HEK293 (cell line): ENCODE results near the gene CDO1.

Experiments used
- CTCF ChIP-seq: fragments of 450-650 bp; formaldehyde crosslinking; IDR thresholded peaks from 2 replicates; pipeline ENCODE4 v1.5.1; 2016; ENCODE audit warnings: missing biosample characterization, missing genetic modification characterization
- GLIS1 ChIP-seq: fragments of 450-650 bp; formaldehyde crosslinking; IDR thresholded peaks from 2 replicates; pipeline ENCODE4 v1.5.1; 2016; ENCODE audit warnings: missing biosample characterization, missing genetic modification characterization
- HOXA7 ChIP-seq: sonication (generic); formaldehyde crosslinking; IDR thresholded peaks from 2 replicates; pipeline ENCODE4 v1.8.1; 2022; ENCODE audit warnings: missing genetic modification reagents, borderline replicate concordance
- KLF16 ChIP-seq: fragments of 450-650 bp; formaldehyde crosslinking; IDR thresholded peaks from 2 replicates; pipeline ENCODE4 v1.5.1; 2017; ENCODE audit warnings: missing biosample characterization, missing genetic modification characterization
- RBAK ChIP-seq: fragments of 450-650 bp; formaldehyde crosslinking; IDR thresholded peaks from 2 replicates; pipeline ENCODE4 v1.5.1; 2016; ENCODE audit warnings: missing biosample characterization, missing genetic modification characterization
- ZBTB20 ChIP-seq: fragments of 450-650 bp; formaldehyde crosslinking; IDR thresholded peaks from 2 replicates; pipeline ENCODE4 v1.5.1; 2016; ENCODE audit warnings: missing biosample characterization, missing genetic modification characterization
- ZNF133 ChIP-seq: fragments of 450-650 bp; formaldehyde crosslinking; IDR thresholded peaks from 2 replicates; pipeline ENCODE4 v1.5.1; 2016; ENCODE audit warnings: missing biosample characterization, missing genetic modification characterization
- ZNF521 ChIP-seq: fragments of 450-650 bp; formaldehyde crosslinking; IDR thresholded peaks from 2 replicates; pipeline ENCODE4 v1.5.1; 2017; ENCODE audit warnings: missing biosample characterization, mild to moderate bottlenecking, missing genetic modification characterization
- ZNF785 ChIP-seq: fragments of 450-650 bp; formaldehyde crosslinking; IDR thresholded peaks from 2 replicates; pipeline ENCODE4 v1.5.1; 2016; ENCODE audit warnings: missing biosample characterization, missing genetic modification characterization
- ZNF843 ChIP-seq: fragments of 450-650 bp; formaldehyde crosslinking; IDR thresholded peaks from 2 replicates; pipeline ENCODE4 v1.5.1; 2016; ENCODE audit warnings: missing biosample characterization, missing genetic modification characterization

- TF ChIP-seq ZBTB20: no peak
- TF ChIP-seq CTCF: no peak
- no peak for TF ChIP-seq ZNF785 (tag by site-specific recombination)
- no peak for TF ChIP-seq ZNF521 (tag by site-specific recombination)
- no peak for TF ChIP-seq RBAK (tag by site-specific recombination)
- TF ChIP-seq GLIS1 (tag by site-specific recombination): no peak
- TF ChIP-seq HOXA7: no peak
- no peak for TF ChIP-seq KLF16 (tag by site-specific recombination)
- TF ChIP-seq ZNF843 (tag by site-specific recombination): no peak
- TF ChIP-seq ZNF133 (tag by site-specific recombination): no peak
These were observed 2.4 kb upstream of the CDO1 start for GRCh38 chr5:115818821-115819220.
